ENCODE data around the gene BDKRB1. TPM values are rescaled to one million over a fixed set of nuclear protein-coding genes. Genes with fewer than 3 reads are reported as not detected.

BDKRB1 gene
- total and polyA plus RNA-seq, 2 donors (not counting 3 experiments of a cell fraction or from before 2014, with no cell fraction given), result not detected

DNA sequence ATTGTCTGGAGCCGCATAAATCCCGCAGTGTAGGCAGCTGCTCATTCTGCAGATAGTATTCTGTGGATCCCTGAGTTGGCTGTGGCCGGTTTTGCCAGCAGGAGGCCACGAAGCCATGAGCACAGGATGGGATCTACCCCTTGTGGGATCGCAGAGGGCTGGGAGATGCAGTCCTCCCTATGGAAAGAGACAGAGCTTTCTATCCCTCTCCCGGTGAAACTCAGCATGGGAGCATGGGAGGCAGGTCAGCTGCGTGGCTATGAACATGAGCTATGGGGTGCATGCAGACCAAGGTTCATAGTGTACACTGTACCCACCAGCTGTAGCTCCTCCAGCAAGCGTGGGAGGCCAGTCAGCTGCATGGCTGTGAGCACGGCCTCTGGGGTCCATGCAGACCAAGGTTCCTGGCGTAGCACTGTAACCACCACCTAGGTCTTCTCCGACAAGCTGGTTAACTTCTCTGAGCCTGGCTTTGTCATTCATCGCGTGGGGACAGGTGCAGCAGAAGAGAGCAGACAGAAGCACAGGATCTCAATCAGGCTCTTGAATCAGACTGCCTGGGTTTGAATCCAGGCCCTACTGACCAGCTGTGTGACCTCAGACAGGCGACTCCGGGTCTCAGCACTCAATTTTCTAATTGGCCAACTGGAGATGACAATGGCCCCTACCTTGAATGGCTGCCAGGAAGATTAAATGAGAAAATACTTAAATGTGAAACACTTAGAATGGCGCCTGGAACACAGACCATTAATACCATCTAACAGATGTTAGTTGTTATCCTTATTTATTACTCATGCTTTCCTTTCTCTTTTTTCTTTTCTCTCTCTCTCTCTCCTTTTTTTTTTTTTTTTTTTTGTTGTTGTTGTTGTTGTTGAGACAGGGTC is 6.0 kb downstream of the BDKRB1 start:
- POLR2A ChIA-PET, result no interaction called here
- Histone ChIP-seq H3K9ac (replicated peaks; ENCODE audit: extremely low read depth, insufficient read depth, low read length) (no peak overlapping the region), H3K4me2 (ENCODE audit: insufficient read depth, low read length) (no peak overlapping the region), H3K36me3 (ENCODE audit: control insufficient read depth in 2 of 2, extremely low read depth in 1 of 2, insufficient read depth in 2 of 2, low read length in 2 of 2) (no peaks in the 10 kb centered on the region), H3K79me2 (ENCODE audit: control insufficient read depth, insufficient read depth, low read length) (no peaks in the 10 kb centered on the region), H3K9me3 (replicated peaks; ENCODE audit: control insufficient read depth, insufficient read depth, low read length) (no peaks in the 10 kb centered on the region), H3K4me1 (ENCODE audit: control insufficient read depth, extremely low read depth, insufficient read depth, low read length) (no peaks in the 10 kb centered on the region), H3K27me3 (ENCODE audit: control insufficient read depth in 2 of 2, insufficient read depth in 2 of 2, low read length in 2 of 2) (no peaks in the 10 kb centered on the region), H2AFZ (ENCODE audit: low read depth, low read length) (no peak overlapping the region), H3K9me1 (replicated peaks; ENCODE audit: control insufficient read depth, extremely low read depth, insufficient read depth, low read length) (no peaks in the 10 kb centered on the region), H3K27ac (ENCODE audit: insufficient read depth, low read depth, low read length) (no peak overlapping the region), H3K4me3 (replicated peaks in 1 of 3; ENCODE audit: insufficient read depth in 1 of 3, low read depth in 1 of 3, low read length in 3 of 3) (no peak overlapping the region), H4K20me1 (replicated peaks; ENCODE audit: control insufficient read depth, extremely low read depth, insufficient read depth, low read length) (no peaks in the 10 kb centered on the region)
- TF ChIP-seq POLR2AphosphoS5 (IDR thresholded peaks at IDR 0.05; ENCODE audit: insufficient read depth, low read depth, low read length) (no peak), POLR2A (IDR thresholded peaks at IDR 0.05; ENCODE audit: low read depth, low read length) (no peak), MYC (IDR thresholded peaks at IDR 0.05; ENCODE audit: low read depth, low read length) (no peak), EZH2 (IDR thresholded peaks at IDR 0.05; ENCODE audit: borderline replicate concordance, low read depth, low read length, severe bottlenecking) (no peak)
- no peak for FAIRE-seq
- intact Hi-C loops (cut with micrococcal nuclease), result no loop called here
- dilution Hi-C loops (cut with MboI; ENCODE audit: extremely low pct_ligation_motif_present, low sequenced_read_pairs), result no loop called here
- CTCF ChIA-PET, result interaction anchor here (0.6 to 2.6 kb wide), 2 partner anchors 13 to 830 kb away, joined by 3 to 18 read pairs; no protein-coding TSS in a partner anchor
- no TSS peak for BruUV-seq (replicated peaks)
- no peak for DNase-seq (ENCODE audit: low read depth, low spot score)

DNA sequence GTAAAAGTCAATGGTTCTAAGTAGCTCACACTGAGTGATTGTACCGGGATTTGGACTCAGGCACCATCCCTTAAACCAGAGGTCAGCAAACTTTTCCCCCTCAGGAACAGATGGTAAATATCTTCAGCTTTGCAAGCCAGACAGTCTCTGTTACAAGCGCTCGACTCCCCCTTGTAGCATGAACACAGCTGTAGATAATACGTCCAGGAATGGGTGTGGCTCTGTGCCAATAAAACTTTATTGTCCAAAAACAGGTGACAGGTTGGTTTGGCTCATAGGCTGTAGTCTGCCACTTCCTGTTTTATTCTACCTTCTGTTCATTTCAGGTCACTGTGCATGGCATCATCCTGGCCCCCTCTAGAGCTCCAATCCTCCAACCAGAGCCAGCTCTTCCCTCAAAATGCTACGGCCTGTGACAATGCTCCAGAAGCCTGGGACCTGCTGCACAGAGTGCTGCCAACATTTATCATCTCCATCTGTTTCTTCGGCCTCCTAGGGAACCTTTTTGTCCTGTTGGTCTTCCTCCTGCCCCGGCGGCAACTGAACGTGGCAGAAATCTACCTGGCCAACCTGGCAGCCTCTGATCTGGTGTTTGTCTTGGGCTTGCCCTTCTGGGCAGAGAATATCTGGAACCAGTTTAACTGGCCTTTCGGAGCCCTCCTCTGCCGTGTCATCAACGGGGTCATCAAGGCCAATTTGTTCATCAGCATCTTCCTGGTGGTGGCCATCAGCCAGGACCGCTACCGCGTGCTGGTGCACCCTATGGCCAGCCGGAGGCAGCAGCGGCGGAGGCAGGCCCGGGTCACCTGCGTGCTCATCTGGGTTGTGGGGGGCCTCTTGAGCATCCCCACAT is 7.6 kb downstream of the BDKRB1 start:
- Histone ChIP-seq H4K20me1 (replicated peaks; ENCODE audit: control insufficient read depth, extremely low read depth, insufficient read depth, low read length) (no peaks in the 10 kb centered on the region), H3K9me3 (replicated peaks; ENCODE audit: control insufficient read depth, insufficient read depth, low read length) (no peaks in the 10 kb centered on the region), H2AFZ (ENCODE audit: low read depth, low read length) (no peak overlapping the region), H3K27ac (ENCODE audit: insufficient read depth, low read depth, low read length) (no peak overlapping the region), H3K4me3 (replicated peaks in 1 of 3; ENCODE audit: insufficient read depth in 1 of 3, low read depth in 1 of 3, low read length in 3 of 3) (no peak overlapping the region), H3K36me3 (ENCODE audit: control insufficient read depth in 2 of 2, extremely low read depth in 1 of 2, insufficient read depth in 2 of 2, low read length in 2 of 2) (no peaks in the 10 kb centered on the region), H3K9ac (replicated peaks; ENCODE audit: extremely low read depth, insufficient read depth, low read length) (no peak overlapping the region), H3K9me1 (replicated peaks; ENCODE audit: control insufficient read depth, extremely low read depth, insufficient read depth, low read length) (no peaks in the 10 kb centered on the region), H3K27me3 (ENCODE audit: control insufficient read depth in 2 of 2, insufficient read depth in 2 of 2, low read length in 2 of 2) (no peaks in the 10 kb centered on the region), H3K4me2 (ENCODE audit: insufficient read depth, low read length) (no peak overlapping the region), H3K4me1 (ENCODE audit: control insufficient read depth, extremely low read depth, insufficient read depth, low read length) (no peaks in the 10 kb centered on the region), H3K79me2 (ENCODE audit: control insufficient read depth, insufficient read depth, low read length) (no peaks in the 10 kb centered on the region)
- no peak for FAIRE-seq
- no peak for DNase-seq (ENCODE audit: low read depth, low spot score)
- TF ChIP-seq MAX (IDR thresholded peaks at IDR 0.05; ENCODE audit: insufficient read depth, insufficient read length) (no peak), EZH2 (IDR thresholded peaks at IDR 0.05; ENCODE audit: borderline replicate concordance, low read depth, low read length, severe bottlenecking) (no peak), GATA2 (IDR thresholded peaks at IDR 0.05; ENCODE audit: insufficient read depth, insufficient read length, low read depth, low read length) (no peak), MYC (IDR thresholded peaks at IDR 0.05; ENCODE audit: low read depth, low read length) (no peak), POLR2AphosphoS5 (IDR thresholded peaks at IDR 0.05; ENCODE audit: insufficient read depth, low read depth, low read length) (no peak), FOS (IDR thresholded peaks at IDR 0.05; ENCODE audit: borderline replicate concordance, insufficient read depth, low read length) (no peak), CTCF (IDR thresholded peaks at IDR 0.05; ENCODE audit: extremely low read depth in 1 of 2, insufficient read depth in 1 of 2, low read depth in 1 of 2, low read length in 2 of 2) (no peak), POLR2A (IDR thresholded peaks at IDR 0.05; ENCODE audit: low read depth, low read length) (no peak), JUN (IDR thresholded peaks at IDR 0.05; ENCODE audit: borderline replicate concordance, insufficient read depth, insufficient read length, low read depth) (no peak)
- BruUV-seq (replicated peaks), result no TSS peak
- ChIA-PET CTCF (no interaction called here), POLR2A (no interaction called here)
- dilution Hi-C loops (cut with MboI; ENCODE audit: extremely low pct_ligation_motif_present, low sequenced_read_pairs) (no loop called here), intact Hi-C loops (cut with micrococcal nuclease) (no loop called here)
